Liver (tissue), 9 donors: ENCODE results near the gene TUBB3. TPM values are rescaled to one million over a fixed set of nuclear protein-coding genes. Genes with fewer than 3 reads are reported as not detected.
A peak's percentile ranks its signal among the peaks of the same experiment; 100 is the strongest.
"Not testable (repeated sequence)": the region's sequence is repeated elsewhere in the genome, so short reads cannot be mapped to it uniquely, and the experiment has no call there.

Experiments
- DNase-seq: peaks from one replicate; pipeline ENCODE4 v3.0.0-alpha.2; 2017; ENCODE audit warnings: low spot score
- H3K27ac ChIP-seq, 2 donors: one replicate each; pipeline ENCODE4 v1.7.0; 2013; ENCODE audit warnings: inconsistent platforms in 2 of 2, low read length in 2 of 2, control low read depth in 1 of 2, low read depth in 1 of 2, mild to moderate bottlenecking in 1 of 2
- H3K27me3 ChIP-seq, 4 donors: one replicate each; pipeline versions ENCODE4 v1.6.1 to v1.7.0; 2013; ENCODE audit warnings: low read length in 3 of 4, inconsistent platforms in 1 of 4, mild to moderate bottlenecking in 1 of 4, moderate library complexity in 1 of 4; ENCODE audit not compliant: control insufficient read depth in 4 of 4, insufficient read depth in 4 of 4
- H3K36me3 ChIP-seq, 4 donors: one replicate each; pipeline versions ENCODE4 v1.6.1 to v1.7.0; 2013; ENCODE audit warnings: low read length in 3 of 4, mild to moderate bottlenecking in 3 of 4, low read depth in 1 of 4, moderate library complexity in 1 of 4; ENCODE audit not compliant: control insufficient read depth in 4 of 4, insufficient read depth in 3 of 4
- H3K4me1 ChIP-seq, 4 donors: one replicate each; pipeline versions ENCODE4 v1.6.1 to v1.7.0; 2013; ENCODE audit warnings: low read length in 3 of 4, mild to moderate bottlenecking in 3 of 4, moderate library complexity in 1 of 4; ENCODE audit not compliant: control insufficient read depth in 4 of 4, insufficient read depth in 4 of 4
- H3K4me3 ChIP-seq, 3 donors: one replicate each; pipeline versions ENCODE4 v1.6.1 to v1.7.0; 2013; ENCODE audit warnings: low read length in 3 of 3, control low read depth in 1 of 3, low read depth in 1 of 3, mild to moderate bottlenecking in 1 of 3
- H3K9ac ChIP-seq, 2 donors: one replicate each; pipeline ENCODE4 v1.7.0; 2013; ENCODE audit warnings: low read length in 2 of 2, mild to moderate bottlenecking in 2 of 2, moderate library complexity in 2 of 2, control low read depth in 1 of 2, low read depth in 1 of 2
- H3K9me3 ChIP-seq, 4 donors: one replicate each; pipeline versions ENCODE4 v1.6.1 to v1.7.0; 2013; ENCODE audit warnings: low read length in 3 of 4; ENCODE audit not compliant: control insufficient read depth in 4 of 4
- ATF3 ChIP-seq: IDR thresholded peaks from 2 replicates; pipeline ENCODE4 v1.6.1; 2016; ENCODE audit warnings: antibody characterized with exemption
- EGR1 ChIP-seq, 2 donors: IDR thresholded peaks; 2 replicates each; pipeline ENCODE4 v1.6.1; 2016 to 2018; ENCODE audit warnings: antibody characterized with exemption in 2 of 2, low read depth in 2 of 2
- FOXA1 ChIP-seq: IDR thresholded peaks from 2 replicates; pipeline ENCODE4 v1.6.1; 2016; ENCODE audit warnings: antibody characterized with exemption
- FOXA2 ChIP-seq: IDR thresholded peaks from 2 replicates; pipeline ENCODE4 v1.6.1; 2016; ENCODE audit warnings: antibody characterized with exemption
- HNF4A ChIP-seq, 2 donors: conservative IDR thresholded peaks; 2 replicates each; pipeline ENCODE4 v1.6.1; 2016; ENCODE audit warnings: antibody characterized with exemption in 2 of 2, mild to moderate bottlenecking in 2 of 2
- JUND ChIP-seq, 2 donors: IDR thresholded peaks; 2 replicates each; pipeline ENCODE4 v1.6.1; 2016; ENCODE audit warnings: antibody characterized with exemption in 2 of 2
- MAX ChIP-seq: IDR thresholded peaks from 2 replicates; pipeline ENCODE4 v1.6.1; 2016; ENCODE audit warnings: antibody characterized with exemption
- RAD21 ChIP-seq, 2 donors: IDR thresholded peaks; 2 replicates each; pipeline ENCODE4 v1.6.1; 2016; ENCODE audit warnings: antibody characterized with exemption in 2 of 2, mild to moderate bottlenecking in 2 of 2
- RXRA ChIP-seq, 2 donors: IDR thresholded peaks; 2 replicates each; pipeline ENCODE4 v1.6.1; 2017 to 2018; ENCODE audit warnings: antibody characterized with exemption in 2 of 2, mild to moderate bottlenecking in 1 of 2
- SP1 ChIP-seq: IDR thresholded peaks from 2 replicates; pipeline ENCODE4 v1.6.1; 2018; ENCODE audit warnings: antibody characterized with exemption, mild to moderate bottlenecking
- TAF1 ChIP-seq: conservative IDR thresholded peaks from 2 replicates; pipeline ENCODE4 v1.6.1; 2016; ENCODE audit warnings: antibody characterized with exemption, mild to moderate bottlenecking
- WGBS: extraction: QIAGEN DNeasy Blood & Tissue Kit; methylation state at CpG from one replicate; pipeline ENCODE4 v1.1.7; 2013; 5-methylcytosine and 5-hydroxymethylcytosine counted together
- polyA plus RNA-seq, 2 donors: library from polyadenylated mRNA; stranded (reverse) in 1 of 2; unstranded in 1 of 2; fragments of 200-250 nt in 1 of 2; fragments of >200 nt in 1 of 2; fragmentation: Nextera tagmentation in 1 of 2; extraction: Ambion mirVana in 1 of 2; gene quantifications; one replicate each; pipeline versions ENCODE4 v1.2.1 to v1.2.3, GENCODE V29; 2013 to 2015
- total RNA-seq, 2 donors: library from RNA; depleted of rRNA; stranded (reverse); fragments of >200 nt; gene quantifications; one replicate each; pipeline ENCODE4 v1.2.3, GENCODE V29; 2014
- TF ChIP-seq, protein P1 (sequence below): IDR thresholded peaks from 2 replicates; pipeline ENCODE4 v1.6.1; 2016; ENCODE audit warnings: antibody characterized with exemption, mild to moderate bottlenecking
- donor health status: healthy.
- donor health status: healthy.
- donor health status: healthy.
- donor health status: healthy.
- donor health status: healthy.

TUBB3 gene
- total and polyA plus RNA-seq, 4 donors = 0.17 to 0.89 (median 0.25) TPM; not detected in 1

GRCh38 chr16:89931964-89932363, 8.8 kb downstream of the TUBB3 start:
- 91% methylated on average over 6 of the region's 6 CpGs for WGBS

GRCh38 chr16:89934019-89934418, 10.9 kb downstream of the TUBB3 start:
- not testable (repeated sequence) for DNase-seq
- 94% methylated on average over 29 of the region's 29 CpGs for WGBS

More at GRCh38 chr16:89931964-89932363, 8.8 kb downstream of the TUBB3 start:
- Histone ChIP-seq H3K27ac (no peak overlapping the region), H3K36me3 (no peaks in the 10 kb centered on the region), H3K9ac (no peak overlapping the region), H3K9me3 (no peaks in the 10 kb centered on the region), H3K27me3 (peaks cover 0 to 2% (median 0%) of the 10 kb centered on the region in 4 donors), H3K4me1 (no peaks in the 10 kb centered on the region), H3K4me3 (no peak overlapping the region)
- no peak for DNase-seq
- TF ChIP-seq EGR1 (IDR thresholded peaks at IDR 0.05; ENCODE audit: low read depth in 2 of 2) (no peak), RXRA (IDR thresholded peaks at IDR 0.05) (no peak)

DNA sequence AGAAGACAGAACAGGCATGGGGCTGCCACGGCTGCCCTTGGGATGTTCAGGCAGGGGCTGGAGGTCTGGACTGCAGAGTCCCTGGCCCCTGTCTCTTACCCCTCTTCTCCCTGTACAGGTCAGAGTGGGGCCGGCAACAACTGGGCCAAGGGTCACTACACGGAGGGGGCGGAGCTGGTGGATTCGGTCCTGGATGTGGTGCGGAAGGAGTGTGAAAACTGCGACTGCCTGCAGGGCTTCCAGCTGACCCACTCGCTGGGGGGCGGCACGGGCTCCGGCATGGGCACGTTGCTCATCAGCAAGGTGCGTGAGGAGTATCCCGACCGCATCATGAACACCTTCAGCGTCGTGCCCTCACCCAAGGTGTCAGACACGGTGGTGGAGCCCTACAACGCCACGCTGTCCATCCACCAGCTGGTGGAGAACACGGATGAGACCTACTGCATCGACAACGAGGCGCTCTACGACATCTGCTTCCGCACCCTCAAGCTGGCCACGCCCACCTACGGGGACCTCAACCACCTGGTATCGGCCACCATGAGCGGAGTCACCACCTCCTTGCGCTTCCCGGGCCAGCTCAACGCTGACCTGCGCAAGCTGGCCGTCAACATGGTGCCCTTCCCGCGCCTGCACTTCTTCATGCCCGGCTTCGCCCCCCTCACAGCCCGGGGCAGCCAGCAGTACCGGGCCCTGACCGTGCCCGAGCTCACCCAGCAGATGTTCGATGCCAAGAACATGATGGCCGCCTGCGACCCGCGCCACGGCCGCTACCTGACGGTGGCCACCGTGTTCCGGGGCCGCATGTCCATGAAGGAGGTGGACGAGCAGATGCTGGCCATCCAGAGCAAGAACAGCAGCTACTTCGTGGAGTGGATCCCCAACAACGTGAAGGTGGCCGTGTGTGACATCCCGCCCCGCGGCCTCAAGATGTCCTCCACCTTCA, 11.7 kb downstream of the TUBB3 start:
- H3K27ac ChIP-seq = no peak overlapping the region
- no peaks in the 10 kb centered on the region for H3K36me3 ChIP-seq
- no peaks in the 10 kb centered on the region for H3K9me3 ChIP-seq
- TF ChIP-seq MAX (no peak), HNF4A (conservative IDR thresholded peaks at IDR 0.05) (no peak), RAD21 (IDR thresholded peaks at IDR 0.05) (no peak), FOXA2 (no peak), SP1 (no peak), RXRA (IDR thresholded peaks at IDR 0.05) (no peak), TAF1 (no peak), JUND (IDR thresholded peaks at IDR 0.05) (no peak), ATF3 (no peak), FOXA1 (no peak)
- TF ChIP-seq, protein P1, sequence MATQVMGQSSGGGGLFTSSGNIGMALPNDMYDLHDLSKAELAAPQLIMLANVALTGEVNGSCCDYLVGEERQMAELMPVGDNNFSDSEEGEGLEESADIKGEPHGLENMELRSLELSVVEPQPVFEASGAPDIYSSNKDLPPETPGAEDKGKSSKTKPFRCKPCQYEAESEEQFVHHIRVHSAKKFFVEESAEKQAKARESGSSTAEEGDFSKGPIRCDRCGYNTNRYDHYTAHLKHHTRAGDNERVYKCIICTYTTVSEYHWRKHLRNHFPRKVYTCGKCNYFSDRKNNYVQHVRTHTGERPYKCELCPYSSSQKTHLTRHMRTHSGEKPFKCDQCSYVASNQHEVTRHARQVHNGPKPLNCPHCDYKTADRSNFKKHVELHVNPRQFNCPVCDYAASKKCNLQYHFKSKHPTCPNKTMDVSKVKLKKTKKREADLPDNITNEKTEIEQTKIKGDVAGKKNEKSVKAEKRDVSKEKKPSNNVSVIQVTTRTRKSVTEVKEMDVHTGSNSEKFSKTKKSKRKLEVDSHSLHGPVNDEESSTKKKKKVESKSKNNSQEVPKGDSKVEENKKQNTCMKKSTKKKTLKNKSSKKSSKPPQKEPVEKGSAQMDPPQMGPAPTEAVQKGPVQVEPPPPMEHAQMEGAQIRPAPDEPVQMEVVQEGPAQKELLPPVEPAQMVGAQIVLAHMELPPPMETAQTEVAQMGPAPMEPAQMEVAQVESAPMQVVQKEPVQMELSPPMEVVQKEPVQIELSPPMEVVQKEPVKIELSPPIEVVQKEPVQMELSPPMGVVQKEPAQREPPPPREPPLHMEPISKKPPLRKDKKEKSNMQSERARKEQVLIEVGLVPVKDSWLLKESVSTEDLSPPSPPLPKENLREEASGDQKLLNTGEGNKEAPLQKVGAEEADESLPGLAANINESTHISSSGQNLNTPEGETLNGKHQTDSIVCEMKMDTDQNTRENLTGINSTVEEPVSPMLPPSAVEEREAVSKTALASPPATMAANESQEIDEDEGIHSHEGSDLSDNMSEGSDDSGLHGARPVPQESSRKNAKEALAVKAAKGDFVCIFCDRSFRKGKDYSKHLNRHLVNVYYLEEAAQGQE = no peak
- no peaks in the 10 kb centered on the region for H3K4me1 ChIP-seq
- H3K9ac ChIP-seq = no peak overlapping the region
- 95% methylated on average over 61 of the region's 61 CpGs for WGBS
- H3K27me3 ChIP-seq = peaks cover 0 to 2% (median 0%) of the 10 kb centered on the region in 4 donors
- DNase-seq = peak; percentile 28
- no peak overlapping the region for H3K4me3 ChIP-seq

More at GRCh38 chr16:89934019-89934418, 10.9 kb downstream of the TUBB3 start:
- H3K36me3 ChIP-seq, H3K9me3 ChIP-seq, H3K4me3 ChIP-seq, H3K27ac ChIP-seq, H3K27me3 ChIP-seq, H3K4me1 ChIP-seq, H3K9ac ChIP-seq: not testable (repeated sequence)

DNA sequence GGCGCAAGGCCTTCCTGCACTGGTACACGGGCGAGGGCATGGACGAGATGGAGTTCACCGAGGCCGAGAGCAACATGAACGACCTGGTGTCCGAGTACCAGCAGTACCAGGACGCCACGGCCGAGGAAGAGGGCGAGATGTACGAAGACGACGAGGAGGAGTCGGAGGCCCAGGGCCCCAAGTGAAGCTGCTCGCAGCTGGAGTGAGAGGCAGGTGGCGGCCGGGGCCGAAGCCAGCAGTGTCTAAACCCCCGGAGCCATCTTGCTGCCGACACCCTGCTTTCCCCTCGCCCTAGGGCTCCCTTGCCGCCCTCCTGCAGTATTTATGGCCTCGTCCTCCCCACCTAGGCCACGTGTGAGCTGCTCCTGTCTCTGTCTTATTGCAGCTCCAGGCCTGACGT, 12.5 kb downstream of the TUBB3 start:
- not testable (repeated sequence) for H3K4me1 ChIP-seq, DNase-seq, H3K4me3 ChIP-seq, H3K9ac ChIP-seq, H3K27me3 ChIP-seq, H3K9me3 ChIP-seq, H3K36me3 ChIP-seq, H3K27ac ChIP-seq
- 93% methylated on average over 25 of the region's 27 CpGs for WGBS
